Aorta (tissue), 5 donors: ENCODE measurements around the gene HBG2. TPM values are rescaled to one million over a fixed set of nuclear protein-coding genes. Genes with fewer than 3 reads are reported as not detected.
A peak's percentile ranks its signal among the peaks of the same experiment; 100 is the strongest.

Experiments used
- ATAC-seq: fragments of 200-7000 bp; cut with Tn5 transposase; one replicate; pipeline ENCODE4 v1.9.1; 2022; ENCODE audit warnings: moderate library complexity; ENCODE audit not compliant: low FRiP score
- DNase-seq, 2 donors: peaks; one replicate each; pipeline ENCODE4 v3.0.0-alpha.2; 2020
- H3K27ac ChIP-seq, 2 donors: one replicate each; pipeline ENCODE4 v1.5.1; 2013; ENCODE audit warnings: low read length in 2 of 2, mild to moderate bottlenecking in 2 of 2, moderate library complexity in 2 of 2, control low read depth in 1 of 2, inconsistent platforms in 1 of 2, low read depth in 1 of 2
- H3K27me3 ChIP-seq, 2 donors: one replicate each; pipeline ENCODE4 v1.6.1; 2013; ENCODE audit warnings: control low read depth in 1 of 2, low read length in 1 of 2, mild to moderate bottlenecking in 1 of 2, moderate library complexity in 1 of 2; ENCODE audit not compliant: insufficient read depth in 2 of 2, control insufficient read depth in 1 of 2
- H3K36me3 ChIP-seq, 2 donors: one replicate each; pipeline ENCODE4 v1.6.1; 2013; ENCODE audit warnings: control low read depth in 1 of 2, low read length in 1 of 2, mild to moderate bottlenecking in 1 of 2; ENCODE audit not compliant: insufficient read depth in 2 of 2, control insufficient read depth in 1 of 2
- H3K4me1 ChIP-seq, 2 donors: one replicate each; pipeline ENCODE4 v1.6.1; 2013; ENCODE audit warnings: low read length in 2 of 2, control low read depth in 1 of 2, mild to moderate bottlenecking in 1 of 2, moderate library complexity in 1 of 2; ENCODE audit not compliant: insufficient read depth in 2 of 2, control insufficient read depth in 1 of 2
- H3K4me3 ChIP-seq, 2 donors: one replicate each; pipeline ENCODE4 v1.5.1; 2013; ENCODE audit warnings: low read length in 2 of 2, control low read depth in 1 of 2, mild to moderate bottlenecking in 1 of 2
- H3K9me3 ChIP-seq: one replicate; pipeline ENCODE4 v1.6.1; 2013; ENCODE audit warnings: mild to moderate bottlenecking, low read length; ENCODE audit not compliant: control insufficient read depth
- WGBS, 2 donors: extraction: QIAGEN DNeasy Blood & Tissue Kit; methylation state at CpG; one replicate each; pipeline ENCODE4 v1.1.7; 2013; 5-methylcytosine and 5-hydroxymethylcytosine counted together
- intact Hi-C, 2 donors: fragments of 100-400 bp; cut with DNase I; formaldehyde crosslinking; loops; one replicate each; pipeline versions ENCODE4 v1.14.2 to v1.15.0; 2022
- polyA plus RNA-seq, 2 donors: library from polyadenylated mRNA; stranded (reverse); fragments of 200-250 nt; gene quantifications; one replicate each; pipeline ENCODE4 v1.2.3, GENCODE V29; 2013
- total RNA-seq, 2 donors: library from RNA; stranded (reverse); fragmentation: NEBNext Ultra II Directional; extraction: Animal tissue kit (Norgen Biotek cat#: 25700); gene quantifications; one replicate each; pipeline ENCODE4 v1.2.1, GENCODE V29; 2021
- donor health status: healthy with polysubstance abuse.
- donor health status: Bipolar disorder and iron deficiency.
- donor health status: DM: no; HTN: no; CAD: no.
- donor health status: DM: no; HTN: no; CAD: no.
- donor health status: DM: yes; HTN: yes; CAD: no.

Gene HBG2
- total and polyA plus RNA-seq, 4 donors = 0.23 to 0.78 TPM; not detected in 2

GRCh38 chr11:5225480-5225871, 29.1 kb downstream of the HBG2 start:
- no peaks in the 10 kb centered on the region for H3K4me1 ChIP-seq
- H3K36me3 ChIP-seq = no peaks in the 10 kb centered on the region
- no peak for ATAC-seq
- H3K27ac ChIP-seq = no peak overlapping the region
- no peaks in the 10 kb centered on the region for H3K27me3 ChIP-seq
- H3K4me3 ChIP-seq = no peak overlapping the region
- WGBS, 2 donors = 58 to 77% methylated on average over 2 of the region's 2 CpGs
- DNase-seq = no peak
- no peaks in the 10 kb centered on the region for H3K9me3 ChIP-seq
- intact Hi-C loops = no loop called here

DNA sequence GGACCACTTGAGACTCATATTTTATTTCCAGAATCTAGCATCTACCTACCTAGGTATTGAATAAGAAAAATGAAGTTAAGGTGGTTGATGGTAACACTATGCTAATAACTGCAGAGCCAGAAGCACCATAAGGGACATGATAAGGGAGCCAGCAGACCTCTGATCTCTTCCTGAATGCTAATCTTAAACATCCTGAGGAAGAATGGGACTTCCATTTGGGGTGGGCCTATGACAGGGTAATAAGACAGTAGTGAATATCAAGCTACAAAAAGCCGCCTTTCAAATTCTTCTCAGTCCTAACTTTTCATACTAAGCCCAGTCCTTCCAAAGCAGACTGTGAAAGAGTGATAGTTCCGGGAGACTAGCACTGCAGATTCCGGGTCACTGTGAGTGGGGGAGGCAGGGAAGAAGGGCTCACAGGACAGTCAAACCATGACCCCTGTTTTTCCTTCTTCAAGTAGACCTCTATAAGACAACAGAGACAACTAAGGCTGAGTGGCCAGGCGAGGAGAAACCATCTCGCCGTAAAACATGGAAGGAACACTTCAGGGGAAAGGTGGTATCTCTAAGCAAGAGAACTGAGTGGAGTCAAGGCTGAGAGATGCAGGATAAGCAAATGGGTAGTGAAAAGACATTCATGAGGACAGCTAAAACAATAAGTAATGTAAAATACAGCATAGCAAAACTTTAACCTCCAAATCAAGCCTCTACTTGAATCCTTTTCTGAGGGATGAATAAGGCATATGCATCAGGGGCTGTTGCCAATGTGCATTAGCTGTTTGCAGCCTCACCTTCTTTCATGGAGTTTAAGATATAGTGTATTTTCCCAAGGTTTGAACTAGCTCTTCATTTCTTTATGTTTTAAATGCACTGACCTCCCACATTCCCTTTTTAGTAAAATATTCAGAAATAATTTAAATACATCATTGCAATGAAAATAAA, 29.8 kb downstream of the HBG2 start:
- ATAC-seq (no peak), DNase-seq (no peak)
- H3K4me3 ChIP-seq = no peak overlapping the region
- H3K9me3 ChIP-seq = no peaks in the 10 kb centered on the region
- no peaks in the 10 kb centered on the region for H3K36me3 ChIP-seq
- H3K27ac ChIP-seq = no peak overlapping the region
- H3K4me1 ChIP-seq = no peaks in the 10 kb centered on the region
- WGBS, 2 donors = 69 to 79% methylated on average over 6 of the region's 6 CpGs
- no peaks in the 10 kb centered on the region for H3K27me3 ChIP-seq
- intact Hi-C loops = no loop called here

DNA sequence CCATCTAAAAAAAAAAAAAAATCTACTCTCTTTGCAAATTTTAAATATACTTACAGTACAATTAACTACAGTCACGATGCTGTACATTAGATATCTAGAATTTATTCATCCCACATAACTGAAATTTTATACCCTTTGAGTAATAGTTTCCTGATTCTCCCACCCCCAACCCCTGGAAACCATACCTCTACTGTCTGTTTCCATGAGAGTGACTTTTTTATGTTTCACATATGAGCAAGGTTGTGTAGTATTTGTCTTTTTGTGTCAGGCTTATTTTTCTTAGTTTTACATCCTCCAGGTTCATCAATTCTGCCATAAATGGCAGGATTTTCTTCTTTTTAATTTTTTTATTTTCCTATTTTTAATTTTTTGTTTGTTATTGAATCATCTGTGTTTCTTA, 30.9 kb downstream of the HBG2 start:
- Histone ChIP-seq H3K27ac (no peak overlapping the region), H3K9me3 (no peaks in the 10 kb centered on the region), H3K27me3 (no peaks in the 10 kb centered on the region), H3K4me3 (no peak overlapping the region), H3K36me3 (no peaks in the 10 kb centered on the region), H3K4me1 (no peaks in the 10 kb centered on the region)
- intact Hi-C loops = no loop called here
- ATAC-seq (no peak), DNase-seq (no peak)
- WGBS, 2 donors = 49 to 53% methylated on average over 1 of the region's 1 CpG

DNA sequence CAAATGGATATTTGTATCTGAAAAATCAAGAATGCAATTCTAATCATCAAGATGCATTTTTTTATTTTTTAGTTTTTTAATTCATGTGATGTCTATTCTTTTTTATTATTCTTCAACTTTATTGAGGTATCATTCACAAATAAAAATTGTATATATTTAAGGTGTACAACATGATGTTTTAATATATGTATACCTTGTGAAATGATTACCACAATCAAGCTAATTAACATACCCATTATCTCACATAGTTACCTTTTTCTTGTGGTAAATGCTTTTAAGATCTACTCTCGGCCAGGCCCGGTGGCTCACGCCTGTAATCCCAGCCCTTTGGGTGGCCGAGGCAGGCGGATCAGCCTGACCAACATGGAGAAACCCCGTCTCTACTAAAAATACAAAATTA, 31.4 kb downstream of the HBG2 start:
- Histone ChIP-seq H3K4me1 (no peaks in the 10 kb centered on the region), H3K27ac (no peak overlapping the region), H3K27me3 (no peaks in the 10 kb centered on the region), H3K36me3 (no peaks in the 10 kb centered on the region), H3K4me3 (no peak overlapping the region), H3K9me3 (no peaks in the 10 kb centered on the region)
- DNase-seq (no peak), ATAC-seq (no peak)
- WGBS, 2 donors = 86 to 94% methylated on average over 6 of the region's 6 CpGs
- intact Hi-C loops = no loop called here

GRCh38 chr11:5210376-5210885, 44.1 kb downstream of the HBG2 start:
- no peaks in the 10 kb centered on the region for H3K4me1 ChIP-seq

DNA sequence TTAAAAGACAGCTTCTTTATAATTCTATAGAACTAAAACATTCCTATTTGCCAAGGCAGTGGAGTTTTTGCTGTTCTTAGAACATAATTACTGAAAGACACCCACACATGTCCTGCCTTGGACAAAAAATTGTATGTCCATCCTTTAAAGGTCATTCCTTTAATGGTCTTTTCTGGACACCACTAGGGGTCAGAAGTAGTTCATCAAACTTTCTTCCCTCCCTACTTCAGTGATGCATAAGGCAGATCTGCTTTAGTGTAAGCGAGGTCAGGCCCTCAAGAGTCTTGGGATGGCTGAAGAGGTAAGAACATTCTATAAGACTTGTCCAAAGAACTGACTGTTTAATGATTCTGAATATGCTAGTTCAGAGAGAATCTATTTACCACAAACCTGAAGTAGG, 49.8 kb downstream of the HBG2 start:
- WGBS, 2 donors = 18 to 40% methylated on average over 1 of the region's 1 CpG
- intact Hi-C loops = loop anchor here in 1 of 2 donors (2.0 kb wide), 1 partner anchor 176 kb away; no protein-coding TSS in a partner anchor
- no peaks in the 10 kb centered on the region for H3K4me1 ChIP-seq
- H3K9me3 ChIP-seq = no peaks in the 10 kb centered on the region
- ATAC-seq = peak; percentile 50
- DNase-seq = no peak
- no peaks in the 10 kb centered on the region for H3K36me3 ChIP-seq
- no peak overlapping the region for H3K4me3 ChIP-seq
- no peaks in the 10 kb centered on the region for H3K27me3 ChIP-seq
- H3K27ac ChIP-seq = no peak overlapping the region

More at GRCh38 chr11:5210376-5210885, 44.1 kb downstream of the HBG2 start:
- 65 to 67% methylated on average over 7 of the region's 7 CpGs for WGBS, 2 donors
- no peak overlapping the region for H3K27ac ChIP-seq
- H3K9me3 ChIP-seq = no peaks in the 10 kb centered on the region
- H3K36me3 ChIP-seq = no peaks in the 10 kb centered on the region
- ATAC-seq (no peak), DNase-seq (no peak)
- peaks cover 0 to 2% of the 10 kb centered on the region in 2 donors for H3K27me3 ChIP-seq
- intact Hi-C loops = no loop called here
- H3K4me3 ChIP-seq = no peak overlapping the region

DNA sequence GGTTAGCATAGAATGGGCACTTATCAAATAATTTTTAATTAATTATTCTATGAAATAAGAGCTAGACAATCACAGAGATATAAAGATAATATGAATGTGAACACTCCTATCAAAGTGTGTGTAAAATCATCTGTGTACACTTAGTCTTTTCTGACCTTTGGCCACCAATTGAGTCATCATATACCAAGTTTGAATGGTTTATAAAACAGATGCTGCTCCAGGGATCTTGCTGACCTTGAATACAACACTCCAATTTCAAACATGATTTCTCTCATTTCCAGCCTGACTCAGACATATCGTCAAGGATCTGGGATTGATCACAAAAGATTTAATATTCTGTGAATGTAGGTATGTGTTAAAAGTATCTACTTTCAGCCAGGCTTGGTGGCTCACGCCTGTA, 51.2 kb downstream of the HBG2 start:
- 71 to 73% methylated on average over 2 of the region's 2 CpGs for WGBS, 2 donors
- H3K9me3 ChIP-seq = no peaks in the 10 kb centered on the region
- ATAC-seq (no peak), DNase-seq (no peak)
- no peak overlapping the region for H3K4me3 ChIP-seq
- intact Hi-C loops = no loop called here
- no peaks in the 10 kb centered on the region for H3K27me3 ChIP-seq
- no peaks in the 10 kb centered on the region for H3K36me3 ChIP-seq
- H3K27ac ChIP-seq = no peak overlapping the region
- no peaks in the 10 kb centered on the region for H3K4me1 ChIP-seq
